Liver (tissue), 9 donors: ENCODE data around the gene ABCG2. TPM values are rescaled to one million over a fixed set of nuclear protein-coding genes. Genes with fewer than 3 reads are reported as not detected.

Experiments used
- DNase-seq: peaks from one replicate; pipeline ENCODE4 v3.0.0-alpha.2; 2017; ENCODE audit warnings: low spot score
- H3K27ac ChIP-seq, 2 donors: one replicate each; pipeline ENCODE4 v1.7.0; 2013; ENCODE audit warnings: inconsistent platforms in 2 of 2, low read length in 2 of 2, control low read depth in 1 of 2, low read depth in 1 of 2, mild to moderate bottlenecking in 1 of 2
- H3K27me3 ChIP-seq, 4 donors: one replicate each; pipeline versions ENCODE4 v1.6.1 to v1.7.0; 2013; ENCODE audit warnings: low read length in 3 of 4, inconsistent platforms in 1 of 4, mild to moderate bottlenecking in 1 of 4, moderate library complexity in 1 of 4; ENCODE audit not compliant: control insufficient read depth in 4 of 4, insufficient read depth in 4 of 4
- H3K36me3 ChIP-seq, 4 donors: one replicate each; pipeline versions ENCODE4 v1.6.1 to v1.7.0; 2013; ENCODE audit warnings: low read length in 3 of 4, mild to moderate bottlenecking in 3 of 4, low read depth in 1 of 4, moderate library complexity in 1 of 4; ENCODE audit not compliant: control insufficient read depth in 4 of 4, insufficient read depth in 3 of 4
- H3K4me1 ChIP-seq, 4 donors: one replicate each; pipeline versions ENCODE4 v1.6.1 to v1.7.0; 2013; ENCODE audit warnings: low read length in 3 of 4, mild to moderate bottlenecking in 3 of 4, moderate library complexity in 1 of 4; ENCODE audit not compliant: control insufficient read depth in 4 of 4, insufficient read depth in 4 of 4
- H3K4me3 ChIP-seq, 3 donors: one replicate each; pipeline versions ENCODE4 v1.6.1 to v1.7.0; 2013; ENCODE audit warnings: low read length in 3 of 3, control low read depth in 1 of 3, low read depth in 1 of 3, mild to moderate bottlenecking in 1 of 3
- H3K9ac ChIP-seq, 2 donors: one replicate each; pipeline ENCODE4 v1.7.0; 2013; ENCODE audit warnings: low read length in 2 of 2, mild to moderate bottlenecking in 2 of 2, moderate library complexity in 2 of 2, control low read depth in 1 of 2, low read depth in 1 of 2
- H3K9me3 ChIP-seq, 4 donors: one replicate each; pipeline versions ENCODE4 v1.6.1 to v1.7.0; 2013; ENCODE audit warnings: low read length in 3 of 4; ENCODE audit not compliant: control insufficient read depth in 4 of 4
- ATF3 ChIP-seq: IDR thresholded peaks from 2 replicates; pipeline ENCODE4 v1.6.1; 2016; ENCODE audit warnings: antibody characterized with exemption
- EGR1 ChIP-seq, 2 donors: IDR thresholded peaks; 2 replicates each; pipeline ENCODE4 v1.6.1; 2016 to 2018; ENCODE audit warnings: antibody characterized with exemption in 2 of 2, low read depth in 2 of 2
- FOXA1 ChIP-seq: IDR thresholded peaks from 2 replicates; pipeline ENCODE4 v1.6.1; 2016; ENCODE audit warnings: antibody characterized with exemption
- FOXA2 ChIP-seq: IDR thresholded peaks from 2 replicates; pipeline ENCODE4 v1.6.1; 2016; ENCODE audit warnings: antibody characterized with exemption
- GABPA ChIP-seq, 2 donors: IDR thresholded peaks in 1 of 2; conservative IDR thresholded peaks in 1 of 2; 2 replicates each; pipeline ENCODE4 v1.6.1; 2016; ENCODE audit warnings: antibody characterized with exemption in 2 of 2, mild to moderate bottlenecking in 1 of 2, moderate library complexity in 1 of 2
- HNF4G ChIP-seq: IDR thresholded peaks from 2 replicates; pipeline ENCODE4 v1.6.1; 2016; ENCODE audit warnings: antibody characterized with exemption
- JUND ChIP-seq, 2 donors: IDR thresholded peaks; 2 replicates each; pipeline ENCODE4 v1.6.1; 2016; ENCODE audit warnings: antibody characterized with exemption in 2 of 2
- MAX ChIP-seq: IDR thresholded peaks from 2 replicates; pipeline ENCODE4 v1.6.1; 2016; ENCODE audit warnings: antibody characterized with exemption
- NR2F2 ChIP-seq: IDR thresholded peaks from 2 replicates; pipeline ENCODE4 v1.6.1; 2016; ENCODE audit warnings: antibody characterized with exemption
- RAD21 ChIP-seq, 2 donors: IDR thresholded peaks; 2 replicates each; pipeline ENCODE4 v1.6.1; 2016; ENCODE audit warnings: antibody characterized with exemption in 2 of 2, mild to moderate bottlenecking in 2 of 2
- RXRA ChIP-seq, 2 donors: IDR thresholded peaks; 2 replicates each; pipeline ENCODE4 v1.6.1; 2017 to 2018; ENCODE audit warnings: antibody characterized with exemption in 2 of 2, mild to moderate bottlenecking in 1 of 2
- TAF1 ChIP-seq: conservative IDR thresholded peaks from 2 replicates; pipeline ENCODE4 v1.6.1; 2016; ENCODE audit warnings: antibody characterized with exemption, mild to moderate bottlenecking
- YY1 ChIP-seq: IDR thresholded peaks from 2 replicates; pipeline ENCODE4 v1.6.1; 2016; ENCODE audit warnings: antibody characterized with exemption, mild to moderate bottlenecking
- ZBTB33 ChIP-seq: IDR thresholded peaks from 2 replicates; pipeline ENCODE4 v1.6.1; 2016; ENCODE audit warnings: antibody characterized with exemption
- WGBS: extraction: QIAGEN DNeasy Blood & Tissue Kit; methylation state at CpG from one replicate; pipeline ENCODE4 v1.1.7; 2013; 5-methylcytosine and 5-hydroxymethylcytosine counted together
- polyA plus RNA-seq, 2 donors: library from polyadenylated mRNA; stranded (reverse) in 1 of 2; unstranded in 1 of 2; fragments of 200-250 nt in 1 of 2; fragments of >200 nt in 1 of 2; fragmentation: Nextera tagmentation in 1 of 2; extraction: Ambion mirVana in 1 of 2; gene quantifications; one replicate each; pipeline versions ENCODE4 v1.2.1 to v1.2.3, GENCODE V29; 2013 to 2015
- total RNA-seq, 2 donors: library from RNA; depleted of rRNA; stranded (reverse); fragments of >200 nt; gene quantifications; one replicate each; pipeline ENCODE4 v1.2.3, GENCODE V29; 2014
- TF ChIP-seq, protein P1 (sequence below): fragments of 150-350 bp; IDR thresholded peaks from 2 replicates; pipeline ENCODE4 v1.5.1; 2017; ENCODE audit warnings: improper control_type of control experiment, low read depth, low read length; ENCODE audit not compliant: missing input control
- donor health status: healthy.
- donor health status: healthy.
- donor health status: healthy.
- donor health status: healthy.
- donor health status: healthy.

The ABCG2 gene
- total and polyA plus RNA-seq, 4 donors = 1.9 to 23.6 (median 7.0) TPM

DNA sequence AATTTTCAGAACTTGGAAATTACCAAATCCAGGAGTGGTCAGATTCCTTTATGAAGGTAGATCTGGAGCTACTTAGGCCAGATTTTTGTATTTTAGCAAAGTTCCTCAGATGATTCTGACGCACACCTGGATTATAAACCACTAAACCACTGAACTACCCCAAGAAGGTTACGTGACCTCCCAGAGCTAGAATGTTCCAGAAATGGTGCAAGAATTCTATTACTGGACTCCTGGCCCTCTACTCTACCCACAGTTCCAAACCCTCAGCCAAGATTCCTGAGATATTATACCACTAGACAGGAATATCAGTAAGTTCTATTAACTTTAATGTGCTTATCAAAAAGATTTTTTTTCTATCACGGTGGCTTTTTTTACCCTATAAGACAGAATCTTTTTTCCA is 67.1 kb downstream of the ABCG2 start:
- H3K9ac ChIP-seq = no peak overlapping the region
- WGBS = 94% methylated on average over 3 of the region's 3 CpGs
- no peaks in the 10 kb centered on the region for H3K9me3 ChIP-seq
- no peak for DNase-seq
- no peaks in the 10 kb centered on the region for H3K36me3 ChIP-seq
- H3K4me1 ChIP-seq = peaks cover 0 to 11% (median 3%) of the 10 kb centered on the region in 4 donors
- TF ChIP-seq JUND (IDR thresholded peaks at IDR 0.05) = no peak
- TF ChIP-seq EGR1 (IDR thresholded peaks at IDR 0.05; ENCODE audit: low read depth in 2 of 2) = no peak
- no peak for TF ChIP-seq RXRA (IDR thresholded peaks at IDR 0.05)
- TF ChIP-seq, protein P1, sequence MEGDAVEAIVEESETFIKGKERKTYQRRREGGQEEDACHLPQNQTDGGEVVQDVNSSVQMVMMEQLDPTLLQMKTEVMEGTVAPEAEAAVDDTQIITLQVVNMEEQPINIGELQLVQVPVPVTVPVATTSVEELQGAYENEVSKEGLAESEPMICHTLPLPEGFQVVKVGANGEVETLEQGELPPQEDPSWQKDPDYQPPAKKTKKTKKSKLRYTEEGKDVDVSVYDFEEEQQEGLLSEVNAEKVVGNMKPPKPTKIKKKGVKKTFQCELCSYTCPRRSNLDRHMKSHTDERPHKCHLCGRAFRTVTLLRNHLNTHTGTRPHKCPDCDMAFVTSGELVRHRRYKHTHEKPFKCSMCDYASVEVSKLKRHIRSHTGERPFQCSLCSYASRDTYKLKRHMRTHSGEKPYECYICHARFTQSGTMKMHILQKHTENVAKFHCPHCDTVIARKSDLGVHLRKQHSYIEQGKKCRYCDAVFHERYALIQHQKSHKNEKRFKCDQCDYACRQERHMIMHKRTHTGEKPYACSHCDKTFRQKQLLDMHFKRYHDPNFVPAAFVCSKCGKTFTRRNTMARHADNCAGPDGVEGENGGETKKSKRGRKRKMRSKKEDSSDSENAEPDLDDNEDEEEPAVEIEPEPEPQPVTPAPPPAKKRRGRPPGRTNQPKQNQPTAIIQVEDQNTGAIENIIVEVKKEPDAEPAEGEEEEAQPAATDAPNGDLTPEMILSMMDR = no peak
- TF ChIP-seq YY1 = no peak
- TF ChIP-seq FOXA1 = no peak
- TF ChIP-seq FOXA2 = no peak
- TF ChIP-seq MAX = no peak
- TF ChIP-seq ZBTB33 = no peak
- H3K27ac ChIP-seq = no peak overlapping the region
- no peaks in the 10 kb centered on the region for H3K27me3 ChIP-seq
- no peak overlapping the region for H3K4me3 ChIP-seq

- no peak overlapping the region for H3K9ac ChIP-seq
- no peaks in the 10 kb centered on the region for H3K27me3 ChIP-seq
- H3K36me3 ChIP-seq = no peaks in the 10 kb centered on the region
- no peak overlapping the region for H3K27ac ChIP-seq
- H3K4me3 ChIP-seq = no peak overlapping the region
- H3K9me3 ChIP-seq = no peaks in the 10 kb centered on the region
- TF ChIP-seq RAD21 (IDR thresholded peaks at IDR 0.05) (no peak), MAX (no peak), HNF4G (no peak), ZBTB33 (no peak), GABPA (IDR thresholded peaks at IDR 0.05 in 1 of 2, conservative IDR thresholded peaks at IDR 0.05 in 1 of 2) (no peak), NR2F2 (no peak), EGR1 (IDR thresholded peaks at IDR 0.05; ENCODE audit: low read depth in 2 of 2) (no peak), TAF1 (no peak), FOXA2 (no peak), RXRA (IDR thresholded peaks at IDR 0.05) (no peak), ATF3 (no peak)
- TF ChIP-seq, protein P1 = no peak
- DNase-seq = no peak
- peaks cover 0 to 11% (median 3%) of the 10 kb centered on the region in 4 donors for H3K4me1 ChIP-seq
Observed at GRCh38 chr4:88090898-88091297, 67.5 kb downstream of the ABCG2 start.
